IMR-90 (cell line): Measurements from ENCODE around the gene DHH. TPM values are rescaled to one million over a fixed set of nuclear protein-coding genes. Genes with fewer than 3 reads are reported as not detected.
A peak's percentile ranks its signal among the peaks of the same experiment; 100 is the strongest.

Source experiments
- ATAC-seq: fragments of 200-7000 bp; cut with Tn5 transposase; 2 replicates; pipeline ENCODE4 v1.9.1; 2020; ENCODE audit warnings: low read depth, mild to moderate bottlenecking, moderate library complexity
- BruUV-seq: library from RNA; stranded (reverse); fragments of 400-500 nt; replicated peaks from 2 replicates; lab custom pipeline; 2021; lab: Mats Ljungman, UMichigan
- CTCF ChIA-PET: fragments of 300-600 bp; formaldehyde crosslinking; extraction: SDS; loops from one replicate; lab custom pipeline; 2021; ENCODE audit warnings: antibody characterized with exemption; lab: Yijun Ruan, JAX
- POLR2A ChIA-PET: fragments of 300-600 bp; sonication (Branson Sonifier 250); formaldehyde crosslinking; loops from one replicate; lab custom pipeline; 2022; ENCODE audit warnings: antibody characterized with exemption; ENCODE audit not compliant: unreplicated experiment; lab: Charles Lee
- DNase-seq: peaks from one replicate; pipeline ENCODE4 v3.0.0; 2013
- H2AFZ ChIP-seq: replicated peaks from 2 replicates; pipeline ENCODE3; 2013; ENCODE audit warnings: low read length, mild to moderate bottlenecking; ENCODE audit not compliant: poor library complexity
- H2AK5ac ChIP-seq: 2 replicates; pipeline ENCODE4 v1.6.1; 2013; ENCODE audit warnings: low read depth, low read length, inconsistent platforms
- H2AK9ac ChIP-seq: replicated peaks from 2 replicates; pipeline ENCODE3; 2013; ENCODE audit warnings: mild to moderate bottlenecking, low read depth, low read length, moderate library complexity; ENCODE audit not compliant: poor library complexity
- H2BK120ac ChIP-seq: 2 replicates; pipeline ENCODE4 v1.6.1; 2013; ENCODE audit warnings: low read depth, low read length, inconsistent platforms
- H2BK15ac ChIP-seq: 3 replicates; pipeline ENCODE4 v1.6.1; 2013; ENCODE audit warnings: low read depth, low read length, inconsistent platforms
- H2BK20ac ChIP-seq: 2 replicates; pipeline ENCODE4 v1.6.1; 2013; ENCODE audit warnings: low read depth, mild to moderate bottlenecking, inconsistent platforms, low read length, moderate library complexity
- H2BK5ac ChIP-seq: 2 replicates; pipeline ENCODE4 v1.6.1; 2013; ENCODE audit warnings: mild to moderate bottlenecking, low read depth, low read length, inconsistent platforms; ENCODE audit not compliant: poor library complexity, severe bottlenecking
- H3K14ac ChIP-seq: replicated peaks from 2 replicates; pipeline ENCODE4 v1.6.1; 2013; ENCODE audit warnings: low read depth, low read length, inconsistent platforms
- H3K18ac ChIP-seq: 2 replicates; pipeline ENCODE4 v1.6.1; 2013; ENCODE audit warnings: low read depth, low read length, control low read depth
- H3K23ac ChIP-seq: 2 replicates; pipeline ENCODE4 v1.6.1; 2013; ENCODE audit warnings: low read depth, low read length, inconsistent platforms
- H3K27ac ChIP-seq: 2 replicates; pipeline ENCODE4 v1.5.1; 2013; ENCODE audit warnings: mild to moderate bottlenecking, control low read depth, low read length; ENCODE audit not compliant: insufficient read depth
- H3K27me3 ChIP-seq: 2 replicates; pipeline ENCODE4 v1.6.1; 2013; ENCODE audit warnings: low read length; ENCODE audit not compliant: control insufficient read depth, insufficient read depth
- H3K36me3 ChIP-seq: 2 replicates; pipeline ENCODE4 v1.6.1; 2013; ENCODE audit warnings: low read length, mixed read lengths; ENCODE audit not compliant: control insufficient read depth, insufficient read depth
- H3K4ac ChIP-seq: 2 replicates; pipeline ENCODE4 v1.6.1; 2013; ENCODE audit warnings: low read depth, low read length, inconsistent platforms
- H3K4me1 ChIP-seq: 2 replicates; pipeline ENCODE4 v1.6.1; 2013; ENCODE audit warnings: low read length, mixed read lengths; ENCODE audit not compliant: control insufficient read depth, insufficient read depth
- H3K4me2 ChIP-seq: 2 replicates; pipeline ENCODE4 v1.6.1; 2013; ENCODE audit warnings: low read depth, mild to moderate bottlenecking, control low read depth, low read length, moderate library complexity
- H3K4me3 ChIP-seq: 2 replicates; pipeline ENCODE4 v1.5.1; 2013; ENCODE audit warnings: low read depth, mild to moderate bottlenecking, control low read depth, low read length, moderate library complexity; ENCODE audit not compliant: insufficient read depth
- H3K56ac ChIP-seq: 2 replicates; pipeline ENCODE4 v1.6.1; 2013; ENCODE audit warnings: low read length, inconsistent platforms; ENCODE audit not compliant: insufficient read depth; ENCODE audit errors: extremely low read depth
- H3K79me1 ChIP-seq, 2 experiments: 2 replicates each; pipeline ENCODE4 v1.6.1; 2013; ENCODE audit warnings: low read length in 2 of 2, inconsistent platforms in 1 of 2, low read depth in 1 of 2
- H3K9ac ChIP-seq: 2 replicates; pipeline ENCODE4 v1.6.1; 2013; ENCODE audit warnings: low read depth, low read length, control low read depth
- H3K9me1 ChIP-seq: 2 replicates; pipeline ENCODE4 v1.6.1; 2013; ENCODE audit warnings: low read length, inconsistent platforms; ENCODE audit not compliant: insufficient read depth
- H3K9me3 ChIP-seq: 2 replicates; pipeline ENCODE4 v1.6.1; 2013; ENCODE audit warnings: low read length; ENCODE audit not compliant: control insufficient read depth, insufficient read depth
- H4K20me1 ChIP-seq: 2 replicates; pipeline ENCODE4 v1.6.1; 2013; ENCODE audit warnings: low read length, inconsistent platforms; ENCODE audit not compliant: insufficient read depth
- H4K5ac ChIP-seq: 2 replicates; pipeline ENCODE4 v1.6.1; 2013; ENCODE audit warnings: mild to moderate bottlenecking, low read depth, low read length, control low read depth
- H4K8ac ChIP-seq, 2 experiments: 2 replicates each; pipeline ENCODE4 v1.6.1; 2013; ENCODE audit warnings: low read depth in 2 of 2, low read length in 2 of 2, control low read depth in 1 of 2, inconsistent platforms in 1 of 2
- H4K91ac ChIP-seq: 2 replicates; pipeline ENCODE4 v1.6.1; 2013; ENCODE audit warnings: low read depth, low read length, inconsistent platforms; ENCODE audit not compliant: insufficient read depth
- BHLHE40 ChIP-seq: fragments of 150-350 bp; IDR thresholded peaks from 2 replicates; pipeline ENCODE4 v1.6.1; 2016; ENCODE audit warnings: mild to moderate bottlenecking, low read depth, low read length
- CEBPB ChIP-seq: IDR thresholded peaks from 2 replicates; pipeline ENCODE4 v1.6.1; 2012; ENCODE audit warnings: low read depth, low read length, improper control_type of control experiment
- CHD1 ChIP-seq: IDR thresholded peaks from 2 replicates; pipeline ENCODE4 v1.6.1; 2012; ENCODE audit warnings: low read depth, low read length, improper control_type of control experiment
- FOS ChIP-seq: fragments of 150-350 bp; IDR thresholded peaks from 2 replicates; pipeline ENCODE4 v1.6.1; 2016; ENCODE audit warnings: low read depth, low read length
- MAZ ChIP-seq: IDR thresholded peaks from 2 replicates; pipeline ENCODE4 v1.6.1; 2012; ENCODE audit warnings: low read depth, mild to moderate bottlenecking, low read length, improper control_type of control experiment, moderate library complexity, borderline replicate concordance
- MXI1 ChIP-seq: IDR thresholded peaks from 2 replicates; pipeline ENCODE4 v1.6.1; 2012; ENCODE audit warnings: low read depth, mild to moderate bottlenecking, low read length, moderate library complexity, borderline replicate concordance
- NFE2L2 ChIP-seq: fragments of 150-350 bp; IDR thresholded peaks from 2 replicates; pipeline ENCODE4 v1.6.1; 2016; ENCODE audit warnings: low read depth, mild to moderate bottlenecking, low read length
- POLR2A ChIP-seq: IDR thresholded peaks from 2 replicates; pipeline ENCODE4 v1.6.1; 2012; ENCODE audit warnings: mild to moderate bottlenecking, low read depth, low read length
- RAD21 ChIP-seq: IDR thresholded peaks from 2 replicates; pipeline ENCODE4 v1.6.1; 2012; ENCODE audit warnings: low read length, improper control_type of control experiment
- RFX5 ChIP-seq: IDR thresholded peaks from 2 replicates; pipeline ENCODE4 v1.8.0; 2012; ENCODE audit warnings: low read depth, mild to moderate bottlenecking, low read length, moderate library complexity
- SMC3 ChIP-seq: fragments of 150-350 bp; IDR thresholded peaks from 2 replicates; pipeline ENCODE4 v1.6.1; 2016; ENCODE audit warnings: low read depth, mild to moderate bottlenecking, antibody characterized with exemption, low read length, moderate library complexity
- WGBS, 2 experiments: methylation state at CpG; one replicate each; pipeline versions ENCODE4 v1.1.5 to v1.1.7; 2013; ENCODE audit warnings: missing lambda C conversion rate in 2 of 2; ENCODE audit not compliant: insufficient read length in 1 of 2; ENCODE audit errors: extremely low coverage in 2 of 2; 5-methylcytosine and 5-hydroxymethylcytosine counted together
- dilution Hi-C: fragments of 300-500 bp; cut with HindIII; formaldehyde crosslinking; loops from one replicate; pipeline ENCODE4 v1.14.3; 2018; ENCODE audit warnings: low sequenced_read_pairs; ENCODE audit not compliant: unreplicated experiment
- in situ Hi-C: fragments of 300-500 bp; cut with MboI; formaldehyde crosslinking; loops from 3 replicates; pipeline ENCODE4 v1.14.3; 2019; ENCODE audit warnings: low sequenced_read_pairs, inconsistent platforms, mixed read lengths
- intact Hi-C: fragments of 100-400 bp; cut with micrococcal nuclease; formaldehyde crosslinking; loops from 2 replicates; pipeline ENCODE4 v1.10.0; 2022
- polyA plus RNA-seq, 3 experiments: library from polyadenylated mRNA; depleted of rRNA; stranded (reverse); fragments of >200 nt; gene quantifications; 2 replicates each; pipeline ENCODE4 v1.2.3, GENCODE V29; 2012; ENCODE audit warnings: low replicate concordance in 1 of 3
- total RNA-seq: library from RNA; depleted of rRNA; stranded (reverse); fragments of >200 nt; gene quantifications from 2 replicates; pipeline ENCODE4 v1.2.3, GENCODE V29; 2012
- TF ChIP-seq, protein P1 (sequence below): conservative IDR thresholded peaks from 2 replicates; pipeline ENCODE4 v1.5.1; 2012; ENCODE audit warnings: mild to moderate bottlenecking, low read depth, low read length, improper control_type of control experiment
- TF ChIP-seq, protein P2 (sequence below): fragments of 150-350 bp; IDR thresholded peaks from 2 replicates; pipeline ENCODE4 v1.6.1; 2016; ENCODE audit warnings: low read depth, mild to moderate bottlenecking, low read length, moderate library complexity, borderline replicate concordance

The DHH gene
- total and polyA plus RNA-seq, 2 of the 4 experiments (the other 2 are of a cell fraction) = under 0.01 to 0.07 TPM

DNA sequence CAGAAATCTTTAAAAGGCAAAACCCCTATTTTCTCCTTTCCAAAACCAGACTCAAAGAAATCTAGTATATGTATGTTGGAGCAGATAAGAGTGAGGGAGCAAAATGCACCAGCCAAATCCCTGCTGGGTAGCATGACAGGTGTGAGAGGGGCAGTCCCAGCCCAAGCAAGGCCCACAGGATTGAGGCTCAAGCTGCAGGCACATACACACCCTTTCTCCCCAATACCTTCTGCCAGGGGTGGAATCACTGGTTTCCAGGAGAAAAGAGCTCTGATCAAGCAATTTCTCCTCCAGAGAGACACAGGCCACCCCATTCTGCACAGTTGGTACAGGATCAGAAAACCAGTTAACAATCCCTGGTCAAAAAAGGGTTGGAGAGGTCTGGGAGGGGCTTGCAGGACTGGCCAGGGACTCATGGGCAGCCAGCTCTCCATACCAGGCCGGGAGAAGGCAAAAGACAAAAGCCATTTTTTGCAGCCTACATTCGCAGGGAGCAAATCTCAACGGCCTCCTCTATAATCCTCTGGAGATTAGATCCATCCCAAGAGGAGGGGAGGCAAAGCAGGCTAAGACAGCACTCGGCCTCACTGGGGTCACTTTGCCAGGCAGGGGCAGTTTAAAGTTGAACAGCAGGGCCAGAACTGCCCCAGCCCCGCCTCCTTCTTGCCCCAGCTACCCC, 36.1 kb downstream of the DHH start (continued):
- no peak for TF ChIP-seq CEBPB

DNA sequence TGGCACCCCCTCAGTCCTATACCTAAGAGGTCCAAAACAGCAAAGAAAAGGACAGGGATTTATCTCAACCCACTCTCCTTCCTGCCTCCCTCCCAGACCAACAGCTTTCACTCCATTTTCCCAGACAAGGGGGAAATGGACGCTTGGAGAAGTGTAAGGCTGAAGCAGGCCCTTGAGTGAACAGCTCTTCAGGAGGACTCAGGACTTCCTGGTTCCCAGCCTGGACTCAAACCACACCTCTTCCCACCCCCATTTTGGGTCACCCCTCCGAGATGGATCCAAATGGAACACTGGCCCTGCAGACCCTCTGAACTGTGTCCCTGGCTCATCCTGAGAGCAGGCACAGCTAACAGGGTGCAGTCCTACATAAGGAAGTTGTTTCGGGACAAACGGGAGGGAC, 36.7 kb downstream of the DHH start:
- Histone ChIP-seq H3K23ac (peak overlapping the region; percentile 81), H3K79me1 (peaks cover 19 to 76% of the 10 kb centered on the region in 2 experiments; a peak in 3 of 4 replicates), H2BK5ac (no peak overlapping the region), H3K4ac (peak overlapping the region; percentile 36; the same call in 1 of the 2 replicates), H3K9me1 (peaks cover 24% of the 10 kb centered on the region), H4K20me1 (peaks cover 66% of the 10 kb centered on the region), H3K27ac (peak overlapping the region; percentile 4), H3K56ac (peak overlapping the region; percentile 81; the same call in 1 of the 2 replicates), H2AFZ (no peak overlapping the region), H3K4me1 (peaks cover 7% of the 10 kb centered on the region), H3K18ac (no peak overlapping the region), H2AK9ac (peak overlapping the region; percentile 98), H2AK5ac (peak overlapping the region; percentile 20; the same call in 1 of the 2 replicates), H3K9me3 (no peaks in the 10 kb centered on the region), H2BK120ac (no peak overlapping the region), H4K5ac (no peak overlapping the region), H3K9ac (peak overlapping the region; percentile 94), H3K36me3 (peaks cover 23% of the 10 kb centered on the region), H2BK15ac (no peak overlapping the region), H2BK20ac (no peak overlapping the region), H3K4me3 (peak overlapping the region; percentile 81), H4K91ac (no peak overlapping the region), H3K4me2 (peak overlapping the region; percentile 97), H4K8ac (no peak overlapping the region), H3K27me3 (no peaks in the 10 kb centered on the region), H3K14ac (peak overlapping the region; percentile 95)
- intact Hi-C loops (no loop called here), in situ Hi-C loops (no loop called here), dilution Hi-C loops (no loop called here)
- WGBS, 2 experiments = no CpG with 5 or more reads among the region's 4 CpGs
- DNase-seq (no peak), ATAC-seq (no peak)
- no TSS peak for BruUV-seq
- no peak for TF ChIP-seq BHLHE40
- no peak for TF ChIP-seq RFX5
- TF ChIP-seq, protein P1, sequence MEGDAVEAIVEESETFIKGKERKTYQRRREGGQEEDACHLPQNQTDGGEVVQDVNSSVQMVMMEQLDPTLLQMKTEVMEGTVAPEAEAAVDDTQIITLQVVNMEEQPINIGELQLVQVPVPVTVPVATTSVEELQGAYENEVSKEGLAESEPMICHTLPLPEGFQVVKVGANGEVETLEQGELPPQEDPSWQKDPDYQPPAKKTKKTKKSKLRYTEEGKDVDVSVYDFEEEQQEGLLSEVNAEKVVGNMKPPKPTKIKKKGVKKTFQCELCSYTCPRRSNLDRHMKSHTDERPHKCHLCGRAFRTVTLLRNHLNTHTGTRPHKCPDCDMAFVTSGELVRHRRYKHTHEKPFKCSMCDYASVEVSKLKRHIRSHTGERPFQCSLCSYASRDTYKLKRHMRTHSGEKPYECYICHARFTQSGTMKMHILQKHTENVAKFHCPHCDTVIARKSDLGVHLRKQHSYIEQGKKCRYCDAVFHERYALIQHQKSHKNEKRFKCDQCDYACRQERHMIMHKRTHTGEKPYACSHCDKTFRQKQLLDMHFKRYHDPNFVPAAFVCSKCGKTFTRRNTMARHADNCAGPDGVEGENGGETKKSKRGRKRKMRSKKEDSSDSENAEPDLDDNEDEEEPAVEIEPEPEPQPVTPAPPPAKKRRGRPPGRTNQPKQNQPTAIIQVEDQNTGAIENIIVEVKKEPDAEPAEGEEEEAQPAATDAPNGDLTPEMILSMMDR = no peak
- no peak for TF ChIP-seq NFE2L2
- no peak for TF ChIP-seq MAZ
- TF ChIP-seq SMC3 = no peak
- TF ChIP-seq MXI1 = no peak
- no peak for TF ChIP-seq RAD21
- TF ChIP-seq POLR2A = no peak
- TF ChIP-seq CEBPB = no peak
- no peak for TF ChIP-seq FOS
- TF ChIP-seq CHD1 = no peak
- TF ChIP-seq, protein P2, sequence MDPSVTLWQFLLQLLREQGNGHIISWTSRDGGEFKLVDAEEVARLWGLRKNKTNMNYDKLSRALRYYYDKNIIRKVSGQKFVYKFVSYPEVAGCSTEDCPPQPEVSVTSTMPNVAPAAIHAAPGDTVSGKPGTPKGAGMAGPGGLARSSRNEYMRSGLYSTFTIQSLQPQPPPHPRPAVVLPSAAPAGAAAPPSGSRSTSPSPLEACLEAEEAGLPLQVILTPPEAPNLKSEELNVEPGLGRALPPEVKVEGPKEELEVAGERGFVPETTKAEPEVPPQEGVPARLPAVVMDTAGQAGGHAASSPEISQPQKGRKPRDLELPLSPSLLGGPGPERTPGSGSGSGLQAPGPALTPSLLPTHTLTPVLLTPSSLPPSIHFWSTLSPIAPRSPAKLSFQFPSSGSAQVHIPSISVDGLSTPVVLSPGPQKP = no peak
- ChIA-PET CTCF (no interaction called here), POLR2A (no interaction called here)
